ENCODE data around the gene SMPD3.

DNA sequence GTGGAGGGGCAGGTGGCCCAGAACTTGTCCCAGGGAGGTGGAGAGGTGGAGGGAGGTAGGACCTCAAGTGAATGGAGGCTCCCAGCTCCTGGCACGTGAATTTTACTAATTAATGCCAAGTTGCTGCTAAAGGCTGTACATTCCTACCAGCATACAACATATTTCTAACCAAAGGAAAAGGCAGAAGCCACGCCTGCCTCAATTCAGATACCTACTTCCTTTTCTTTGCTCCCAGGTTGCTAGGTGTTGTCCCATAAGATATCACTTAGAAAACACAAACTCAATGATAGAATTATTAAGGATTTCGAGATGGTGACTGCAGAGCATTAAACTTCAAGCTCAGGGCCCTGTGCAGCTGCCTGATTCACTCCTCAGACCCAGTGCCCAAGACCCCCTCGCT is 20.5 kb upstream of the SMPD3 start:
- TF ChIP-seq ZFX (IDR thresholded peaks at IDR 0.05) (no peak), SIN3A (IDR thresholded peaks at IDR 0.05; ENCODE audit: low read depth) (no peak), RAD21 (IDR thresholded peaks at IDR 0.05; ENCODE audit: low read depth) (no peak), ZNF274 (IDR thresholded peaks at IDR 0.05; ENCODE audit: low read depth, low read length) (no peak), POLR2AphosphoS5 (IDR thresholded peaks at IDR 0.05; ENCODE audit: low read depth, low read length) (no peak)
- TF ChIP-seq, protein P1, sequence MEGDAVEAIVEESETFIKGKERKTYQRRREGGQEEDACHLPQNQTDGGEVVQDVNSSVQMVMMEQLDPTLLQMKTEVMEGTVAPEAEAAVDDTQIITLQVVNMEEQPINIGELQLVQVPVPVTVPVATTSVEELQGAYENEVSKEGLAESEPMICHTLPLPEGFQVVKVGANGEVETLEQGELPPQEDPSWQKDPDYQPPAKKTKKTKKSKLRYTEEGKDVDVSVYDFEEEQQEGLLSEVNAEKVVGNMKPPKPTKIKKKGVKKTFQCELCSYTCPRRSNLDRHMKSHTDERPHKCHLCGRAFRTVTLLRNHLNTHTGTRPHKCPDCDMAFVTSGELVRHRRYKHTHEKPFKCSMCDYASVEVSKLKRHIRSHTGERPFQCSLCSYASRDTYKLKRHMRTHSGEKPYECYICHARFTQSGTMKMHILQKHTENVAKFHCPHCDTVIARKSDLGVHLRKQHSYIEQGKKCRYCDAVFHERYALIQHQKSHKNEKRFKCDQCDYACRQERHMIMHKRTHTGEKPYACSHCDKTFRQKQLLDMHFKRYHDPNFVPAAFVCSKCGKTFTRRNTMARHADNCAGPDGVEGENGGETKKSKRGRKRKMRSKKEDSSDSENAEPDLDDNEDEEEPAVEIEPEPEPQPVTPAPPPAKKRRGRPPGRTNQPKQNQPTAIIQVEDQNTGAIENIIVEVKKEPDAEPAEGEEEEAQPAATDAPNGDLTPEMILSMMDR (IDR thresholded peaks at IDR 0.05 in 2 of 3, conservative IDR thresholded peaks at IDR 0.05 in 1 of 3; ENCODE audit: borderline replicate concordance in 1 of 3, insufficient read depth in 1 of 3, low read depth in 2 of 3, low read length in 2 of 3), result no peak
- TF ChIP-seq, protein P2, sequence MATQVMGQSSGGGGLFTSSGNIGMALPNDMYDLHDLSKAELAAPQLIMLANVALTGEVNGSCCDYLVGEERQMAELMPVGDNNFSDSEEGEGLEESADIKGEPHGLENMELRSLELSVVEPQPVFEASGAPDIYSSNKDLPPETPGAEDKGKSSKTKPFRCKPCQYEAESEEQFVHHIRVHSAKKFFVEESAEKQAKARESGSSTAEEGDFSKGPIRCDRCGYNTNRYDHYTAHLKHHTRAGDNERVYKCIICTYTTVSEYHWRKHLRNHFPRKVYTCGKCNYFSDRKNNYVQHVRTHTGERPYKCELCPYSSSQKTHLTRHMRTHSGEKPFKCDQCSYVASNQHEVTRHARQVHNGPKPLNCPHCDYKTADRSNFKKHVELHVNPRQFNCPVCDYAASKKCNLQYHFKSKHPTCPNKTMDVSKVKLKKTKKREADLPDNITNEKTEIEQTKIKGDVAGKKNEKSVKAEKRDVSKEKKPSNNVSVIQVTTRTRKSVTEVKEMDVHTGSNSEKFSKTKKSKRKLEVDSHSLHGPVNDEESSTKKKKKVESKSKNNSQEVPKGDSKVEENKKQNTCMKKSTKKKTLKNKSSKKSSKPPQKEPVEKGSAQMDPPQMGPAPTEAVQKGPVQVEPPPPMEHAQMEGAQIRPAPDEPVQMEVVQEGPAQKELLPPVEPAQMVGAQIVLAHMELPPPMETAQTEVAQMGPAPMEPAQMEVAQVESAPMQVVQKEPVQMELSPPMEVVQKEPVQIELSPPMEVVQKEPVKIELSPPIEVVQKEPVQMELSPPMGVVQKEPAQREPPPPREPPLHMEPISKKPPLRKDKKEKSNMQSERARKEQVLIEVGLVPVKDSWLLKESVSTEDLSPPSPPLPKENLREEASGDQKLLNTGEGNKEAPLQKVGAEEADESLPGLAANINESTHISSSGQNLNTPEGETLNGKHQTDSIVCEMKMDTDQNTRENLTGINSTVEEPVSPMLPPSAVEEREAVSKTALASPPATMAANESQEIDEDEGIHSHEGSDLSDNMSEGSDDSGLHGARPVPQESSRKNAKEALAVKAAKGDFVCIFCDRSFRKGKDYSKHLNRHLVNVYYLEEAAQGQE (IDR thresholded peaks at IDR 0.05; ENCODE audit: low read depth), result no peak

All from HCT116 (cell line).